GM21526 (cell line): ENCODE results near the gene PPOX.
A peak's percentile ranks its signal among the peaks of the same experiment; 100 is the strongest.

Experiments
- ATAC-seq: cut with Tn5 transposase; IDR thresholded peaks from one replicate; pipeline ENCODE4 v1.9.1; 2021; ENCODE audit warnings: moderate library complexity; ENCODE audit not compliant: unreplicated experiment, low FRiP score

PPOX gene

DNA sequence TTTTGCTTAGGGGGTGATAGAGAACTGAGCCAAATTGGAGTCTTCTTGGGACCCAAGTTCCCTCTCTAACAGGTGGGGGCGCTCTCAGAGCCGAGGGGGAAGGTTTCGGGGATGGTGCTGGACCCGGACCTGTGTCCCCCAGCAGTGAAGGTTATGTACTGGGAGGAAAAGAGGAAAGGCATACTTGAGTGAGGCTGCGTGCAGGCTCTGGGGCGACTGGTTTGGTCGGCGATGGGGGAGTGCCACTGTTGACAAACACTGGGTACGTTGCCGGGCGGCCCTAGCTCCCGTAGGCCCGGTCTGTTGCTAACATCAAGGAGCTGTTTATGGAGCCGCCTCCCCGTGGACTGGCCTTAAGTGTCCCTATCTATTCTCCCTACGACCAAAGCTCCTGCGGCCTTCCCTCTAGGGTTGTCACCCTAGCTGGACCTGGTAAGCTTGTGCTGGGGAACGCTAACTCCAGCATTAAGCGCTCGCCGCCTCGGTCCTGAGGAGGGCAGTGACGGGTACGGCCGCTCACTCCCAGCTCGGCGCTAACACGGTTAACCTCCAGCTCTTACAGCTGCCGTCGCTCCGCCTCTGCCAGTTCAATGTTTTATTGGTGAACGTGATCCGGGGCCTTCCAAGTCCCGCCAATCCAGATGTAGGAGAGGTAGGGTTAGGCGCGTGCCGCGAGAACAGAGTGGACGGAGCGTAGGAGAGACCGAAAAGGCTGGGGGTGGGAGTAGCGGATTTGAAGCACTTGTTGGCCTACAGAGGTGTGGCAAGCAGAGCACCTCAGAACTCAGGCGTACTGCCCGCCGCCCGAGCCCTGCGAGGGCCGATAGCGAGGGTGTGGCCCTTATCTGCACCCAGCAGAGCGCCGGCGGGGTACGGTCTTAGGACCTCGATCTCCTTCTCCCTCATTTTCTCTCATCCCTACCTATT is at the start of gene PPOX:
PPOX (plus strand) TSS at position 685 of the 927 bp plus-strand sequence. CDS start 422 bp downstream, outside the sequence.
- ATAC-seq, result peak; percentile 83

DNA sequence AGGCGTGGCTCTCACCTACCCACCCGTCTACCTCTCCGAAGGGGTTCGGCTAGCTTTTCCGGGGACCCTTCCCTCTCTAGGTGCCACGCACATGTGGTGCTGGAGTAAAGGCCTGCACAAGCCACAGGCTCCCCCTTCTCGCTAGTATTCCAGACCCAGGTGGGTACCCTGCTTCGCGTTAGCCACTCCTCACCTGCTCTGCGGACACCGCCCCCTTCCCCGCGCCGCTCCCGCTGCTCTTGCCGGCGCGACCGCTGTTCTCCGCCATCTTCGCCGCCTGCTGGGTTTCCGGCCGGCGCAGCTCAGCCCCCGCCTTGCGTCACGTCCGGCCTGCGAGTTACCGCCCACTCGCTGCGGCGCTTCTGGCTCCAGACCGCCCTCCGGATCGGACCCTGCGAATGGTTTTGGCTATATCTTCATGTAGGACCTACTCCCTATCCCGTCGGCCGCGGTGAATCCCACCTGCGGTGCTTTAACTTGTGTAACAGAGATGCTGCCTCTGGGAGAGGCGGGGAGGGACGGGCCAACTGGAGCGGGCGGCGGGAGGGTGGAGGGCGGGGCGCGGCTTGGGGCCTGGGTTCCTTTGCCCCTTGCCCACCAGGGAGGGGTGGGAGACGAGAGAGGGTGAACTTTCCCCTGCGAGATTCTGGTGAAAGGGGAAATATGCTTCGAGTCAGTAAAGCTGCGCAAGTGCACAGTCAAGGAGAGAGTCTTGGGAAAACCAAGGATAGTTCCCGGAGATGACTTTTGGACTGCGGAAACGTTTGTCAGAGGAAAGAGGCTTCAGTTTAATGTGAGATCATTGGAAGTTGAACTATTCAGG is 48.3 kb upstream of the PPOX start, which contains the start of the genes NIT1 and PFDN2:
NIT1 (plus strand) TSS at position 347 of the 823 bp plus-strand sequence; CDS start at position 419, 72 bp downstream.
PFDN2 (minus strand) TSS at position 279 of the 823 bp plus-strand sequence; CDS start at position 268, 11 bp downstream.
- ATAC-seq, result peak; percentile 67

GRCh38 chr1:161119092-161119903 is 46.9 kb upstream of the PPOX start:
- ATAC-seq, result peak; percentile 42

DNA sequence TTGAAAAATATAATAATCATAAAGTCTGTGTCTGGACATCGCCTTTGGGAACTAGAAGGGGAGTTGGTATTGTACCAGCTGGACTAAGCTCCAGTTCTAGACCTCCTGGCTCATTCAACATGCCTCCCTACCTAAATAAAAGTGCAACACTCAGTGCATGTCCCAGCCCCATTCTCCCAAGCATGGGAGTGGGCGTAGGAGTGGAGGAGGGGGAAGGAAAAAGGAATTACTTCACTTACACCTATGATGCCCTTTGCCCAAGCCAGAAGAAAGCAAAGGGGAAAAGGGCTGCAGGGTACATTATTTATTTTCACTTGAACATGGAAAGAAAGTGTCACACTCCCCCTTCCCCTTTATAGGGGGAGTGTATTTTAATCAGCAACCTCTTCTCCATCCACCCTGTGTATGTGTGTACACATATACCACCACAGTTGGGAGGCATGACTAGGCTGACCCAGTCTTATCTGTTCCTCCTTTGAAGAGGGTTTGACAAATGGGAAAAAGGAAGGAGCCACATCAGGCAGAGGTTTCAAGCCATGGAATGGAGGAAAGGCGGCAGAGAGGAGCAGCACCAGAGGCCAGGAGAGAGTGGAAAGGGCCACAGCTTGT is 45.1 kb upstream of the PPOX start:
- no peak for ATAC-seq

- no peak for ATAC-seq
Measured at GRCh38 chr1:161121834-161122233, 44.4 kb upstream of the PPOX start.

DNA sequence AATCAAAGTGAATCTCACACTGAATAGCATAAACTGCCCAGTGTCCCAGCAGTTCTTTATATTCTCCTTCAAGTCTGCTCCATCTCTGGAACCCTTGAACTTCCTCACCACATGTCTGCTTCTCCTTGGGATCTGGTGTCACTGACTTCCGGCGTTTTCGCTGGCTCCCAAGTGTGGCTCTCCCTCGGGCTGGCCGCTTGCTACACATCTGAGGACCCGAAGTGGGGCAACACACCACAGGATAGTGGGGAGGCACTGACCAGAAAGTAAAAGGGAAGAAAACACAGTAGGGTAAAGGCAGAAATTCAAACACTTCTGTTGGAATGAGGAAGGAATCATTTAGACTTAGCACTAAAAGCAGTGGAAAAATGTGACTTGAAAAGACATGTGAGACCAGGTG is 43.3 kb upstream of the PPOX start:
- no peak for ATAC-seq

DNA sequence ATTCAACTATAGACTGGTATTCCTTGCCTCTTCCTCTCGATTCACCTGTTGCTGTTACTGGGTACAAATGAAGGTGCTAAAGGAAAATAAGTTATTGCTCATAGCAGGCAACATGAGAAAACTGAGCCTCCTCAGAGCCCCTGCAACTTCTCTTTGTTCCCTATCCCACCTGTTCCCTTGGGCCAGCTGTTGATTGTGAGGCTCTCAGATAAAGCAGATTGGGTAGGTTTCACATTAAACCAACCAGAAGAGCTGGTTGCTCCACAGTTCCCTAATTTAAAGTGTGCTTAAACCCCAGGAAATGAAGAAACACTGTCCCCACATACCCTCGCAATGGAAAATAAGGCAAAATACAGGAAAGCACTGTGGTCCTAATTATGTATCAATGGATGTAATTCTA is 38.6 kb upstream of the PPOX start:
- ATAC-seq, result no peak

DNA sequence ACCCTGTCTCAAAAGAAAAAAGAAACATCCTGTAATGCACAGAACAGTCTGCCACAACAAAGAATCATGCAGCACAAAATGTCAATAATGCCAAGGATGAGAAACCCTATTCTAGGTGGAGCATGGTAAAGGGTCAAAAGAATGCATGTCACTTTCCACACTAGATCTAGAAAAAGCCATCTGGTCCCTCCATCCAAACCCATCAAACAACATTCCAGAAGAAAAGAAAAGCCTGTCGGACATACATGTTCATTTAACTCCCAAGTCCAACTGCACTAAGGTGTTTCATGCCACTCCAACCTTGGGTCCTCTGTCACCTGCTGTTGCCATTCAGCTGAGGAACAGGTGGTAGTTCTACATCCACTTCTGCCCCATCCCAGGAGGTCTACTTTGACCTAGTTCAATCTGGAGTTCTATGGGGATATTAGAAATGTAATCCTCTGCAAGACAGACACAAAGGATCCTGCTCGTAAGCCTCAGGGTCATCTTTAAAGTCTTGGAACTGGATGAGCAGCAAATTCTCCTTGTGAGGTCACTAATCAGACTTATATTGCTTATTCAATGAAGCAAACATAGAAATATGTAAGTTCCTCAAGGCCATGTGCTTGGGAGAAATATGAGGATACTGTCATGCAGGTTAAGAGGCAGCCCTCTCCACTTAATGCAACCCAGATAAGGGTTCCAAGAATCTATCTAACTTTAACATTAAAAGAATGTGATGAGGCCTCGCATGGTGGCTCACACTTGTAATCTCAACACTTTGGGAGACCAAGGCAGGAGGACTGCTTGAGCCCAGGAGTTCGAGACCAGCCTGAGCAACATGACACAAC is 37.4 kb upstream of the PPOX start:
- no peak for ATAC-seq

DNA sequence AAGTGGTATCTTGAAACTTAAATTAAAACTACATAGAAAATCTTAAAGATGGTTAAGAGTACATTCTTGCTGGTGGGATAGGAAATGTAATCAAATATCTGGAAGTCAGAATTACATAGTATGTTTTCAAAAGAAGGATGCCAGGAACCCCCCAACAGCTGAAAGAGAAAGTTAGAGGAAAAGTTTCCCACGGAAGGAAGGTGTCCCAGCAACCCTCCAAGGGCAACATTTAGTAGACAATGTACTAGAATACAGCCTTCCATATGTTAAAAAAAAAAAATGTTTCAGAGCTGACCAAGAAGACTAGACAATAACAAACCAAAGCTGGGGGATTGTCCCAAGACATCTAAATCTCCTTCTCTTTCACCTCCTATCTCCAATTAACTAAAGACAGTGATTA is 36.0 kb upstream of the PPOX start:
- no peak for ATAC-seq

- no peak for ATAC-seq
Measured at GRCh38 chr1:161131523-161132409, 34.5 kb upstream of the PPOX start.

DNA sequence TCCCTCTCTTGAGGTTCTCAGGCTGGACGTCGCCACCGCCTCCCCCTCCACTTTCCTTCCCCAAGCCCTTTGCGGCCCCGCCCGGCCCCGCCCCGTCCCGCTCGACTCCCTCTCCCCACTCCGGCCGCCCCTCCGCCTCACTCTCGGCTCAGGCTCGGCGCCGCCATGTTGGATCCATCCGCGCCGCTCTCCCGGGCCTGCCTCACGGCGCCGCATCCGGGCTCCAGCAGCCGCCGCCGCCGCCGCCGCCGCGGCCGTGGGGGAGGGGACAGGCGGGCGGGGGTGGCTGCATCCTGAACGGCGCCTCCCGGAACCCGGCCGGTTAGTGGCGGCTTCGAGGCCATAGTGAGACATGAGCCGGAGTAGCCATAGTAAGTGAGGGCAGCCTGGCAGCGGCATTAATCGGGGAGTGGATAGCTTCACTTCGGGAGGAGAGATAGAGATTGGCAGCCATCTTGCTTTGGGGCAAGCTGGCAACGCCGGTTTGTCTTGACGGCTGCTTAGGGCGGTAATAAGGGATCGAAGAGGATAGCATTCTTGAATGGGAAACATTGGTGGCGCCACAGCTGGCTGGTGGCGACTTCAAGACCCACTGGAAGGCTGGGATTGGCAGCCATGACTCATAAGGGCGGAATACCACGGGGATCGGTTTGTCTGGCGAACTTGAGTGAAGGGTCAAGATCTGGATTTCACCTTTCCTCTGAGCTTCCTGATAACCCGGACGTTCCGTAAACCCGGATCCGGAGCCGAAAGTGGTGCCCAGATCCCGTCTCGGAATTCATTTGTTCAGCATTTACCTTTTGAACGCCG is 33.6 kb upstream of the PPOX start, which contains the start of gene DEDD:
DEDD (minus strand) TSS at position 258 of the 810 bp plus-strand sequence. CDS start 8,205 bp downstream, outside the sequence.
- ATAC-seq, result peak; percentile 91

GRCh38 chr1:161133220-161133740 is 32.9 kb upstream of the PPOX start:
- ATAC-seq, result peak; percentile 2

DNA sequence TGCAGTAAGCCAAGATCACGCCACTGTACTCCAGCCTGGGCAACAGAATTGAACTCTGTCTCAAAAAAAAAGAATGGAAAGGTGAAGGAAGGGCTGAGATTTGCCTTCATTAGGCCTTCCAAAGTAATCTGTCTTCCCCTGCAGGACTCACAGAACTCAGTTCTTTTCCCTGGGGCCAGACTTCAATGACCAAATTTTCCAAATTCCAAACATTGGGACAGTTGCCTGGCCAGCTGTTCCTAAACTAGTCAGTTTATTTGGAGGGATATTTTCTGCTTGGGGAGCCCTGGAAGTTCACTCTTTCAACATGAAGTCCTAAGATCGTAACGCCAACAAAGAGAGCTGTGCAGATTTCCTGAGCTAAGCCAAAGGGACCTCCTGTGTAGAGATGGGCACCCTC is 28.3 kb upstream of the PPOX start:
- ATAC-seq, result no peak

DNA sequence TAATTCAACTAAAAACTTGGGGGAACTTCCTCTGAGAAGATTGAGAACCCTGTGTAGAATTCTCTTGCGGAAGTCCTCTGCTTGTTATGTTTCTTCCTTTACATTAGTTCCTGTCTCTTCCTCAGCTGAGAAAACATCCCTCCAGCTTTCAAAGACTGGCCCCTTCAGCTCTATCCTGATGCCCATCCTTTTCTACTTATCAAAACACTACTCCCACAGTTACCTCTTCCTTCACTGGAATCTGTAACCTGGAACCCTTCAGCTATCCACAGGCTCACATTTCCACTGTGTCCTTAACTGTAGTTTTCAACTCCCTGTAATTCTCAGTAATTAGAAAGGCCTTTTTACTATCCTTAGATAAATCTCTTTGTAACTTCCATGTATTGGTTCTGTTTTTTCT is 27.8 kb upstream of the PPOX start:
- ATAC-seq, result no peak

DNA sequence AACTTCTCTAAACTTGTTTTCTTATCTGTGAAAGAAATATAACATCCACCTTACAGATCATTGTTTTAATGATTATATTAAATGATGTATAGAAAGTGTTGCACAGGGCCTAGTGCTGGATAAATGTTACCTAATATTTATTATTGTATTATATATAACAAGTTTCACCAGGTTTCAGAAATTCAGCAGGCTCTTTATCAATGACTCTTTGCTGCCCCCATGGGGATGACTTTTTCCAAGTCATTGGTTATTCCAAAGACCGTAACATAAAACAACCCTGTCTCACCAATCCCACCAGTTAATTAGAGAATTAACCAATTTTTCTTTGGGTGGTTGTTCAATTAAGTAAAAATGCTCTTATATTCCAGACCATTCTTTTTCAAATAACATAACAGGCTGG is 26.5 kb upstream of the PPOX start:
- no peak for ATAC-seq

DNA sequence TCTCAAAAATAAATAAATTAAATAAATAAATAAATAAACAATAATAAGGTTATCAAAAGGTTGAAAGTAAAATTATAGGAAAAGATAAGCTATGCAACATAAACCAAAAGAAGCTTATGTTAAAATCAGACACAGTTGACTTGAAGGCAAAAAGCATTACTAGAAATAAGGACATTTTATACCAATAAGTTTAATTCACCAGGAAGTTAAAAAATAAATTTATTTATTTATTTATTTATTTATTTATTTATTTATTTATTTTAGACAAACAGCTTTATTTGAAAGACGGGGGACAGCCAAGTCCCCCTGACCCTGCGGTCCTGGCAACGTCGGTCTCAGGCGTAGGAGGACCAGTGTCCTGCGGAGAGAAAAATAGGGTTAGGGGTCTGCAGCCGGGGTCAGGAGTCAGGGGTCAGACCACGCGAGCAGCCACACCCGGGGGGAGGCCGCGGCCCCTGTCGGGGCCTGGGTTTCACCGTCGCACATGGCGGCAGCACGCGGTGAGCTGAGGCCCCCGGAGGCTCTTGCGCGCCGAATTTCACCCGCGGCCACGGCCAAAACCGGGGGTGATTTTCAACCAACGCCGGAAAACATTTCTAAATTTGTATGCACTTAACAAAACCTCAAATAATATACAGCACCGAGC is 25.3 kb upstream of the PPOX start:
- no peak for ATAC-seq
